ENCODE results near the gene IGSF23.
"Not testable (repeated sequence)": the region's sequence is repeated elsewhere in the genome, so short reads cannot be mapped to it uniquely, and the experiment has no call there.

Gene IGSF23

DNA sequence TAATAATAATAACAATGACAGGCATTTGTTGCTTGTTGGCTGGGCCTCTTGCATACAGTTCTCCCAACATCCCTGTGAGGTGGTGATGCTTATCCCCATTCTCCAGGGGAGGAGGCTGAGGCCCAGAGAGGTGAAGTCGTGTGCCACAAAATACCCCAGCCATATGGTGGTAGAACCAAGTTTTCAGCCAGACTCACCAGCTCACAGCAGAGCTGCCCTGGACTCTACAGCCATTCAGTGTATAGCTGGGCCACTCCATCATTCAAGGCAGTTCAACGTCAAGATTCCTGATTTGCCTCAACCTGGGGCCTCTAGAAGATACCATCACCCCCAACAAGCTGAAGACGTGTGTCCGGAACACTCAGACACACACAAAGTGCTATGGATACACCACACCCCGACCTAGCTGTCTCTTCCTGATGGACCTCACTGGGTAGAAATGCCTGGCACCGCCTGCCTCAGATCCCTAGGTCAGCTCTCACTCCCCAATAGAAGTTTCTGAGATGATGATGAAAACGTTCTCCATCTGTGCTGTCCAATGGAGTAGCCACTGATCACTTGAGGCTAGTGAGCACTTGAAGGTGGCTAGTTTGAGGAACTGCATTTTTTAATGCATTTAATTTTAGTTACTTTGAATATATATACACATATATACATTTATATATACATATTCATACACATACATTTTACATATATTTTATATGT is 53.6 kb downstream of the IGSF23 start:
- DNase-seq (ENCODE audit: low read depth): no peak

DNA sequence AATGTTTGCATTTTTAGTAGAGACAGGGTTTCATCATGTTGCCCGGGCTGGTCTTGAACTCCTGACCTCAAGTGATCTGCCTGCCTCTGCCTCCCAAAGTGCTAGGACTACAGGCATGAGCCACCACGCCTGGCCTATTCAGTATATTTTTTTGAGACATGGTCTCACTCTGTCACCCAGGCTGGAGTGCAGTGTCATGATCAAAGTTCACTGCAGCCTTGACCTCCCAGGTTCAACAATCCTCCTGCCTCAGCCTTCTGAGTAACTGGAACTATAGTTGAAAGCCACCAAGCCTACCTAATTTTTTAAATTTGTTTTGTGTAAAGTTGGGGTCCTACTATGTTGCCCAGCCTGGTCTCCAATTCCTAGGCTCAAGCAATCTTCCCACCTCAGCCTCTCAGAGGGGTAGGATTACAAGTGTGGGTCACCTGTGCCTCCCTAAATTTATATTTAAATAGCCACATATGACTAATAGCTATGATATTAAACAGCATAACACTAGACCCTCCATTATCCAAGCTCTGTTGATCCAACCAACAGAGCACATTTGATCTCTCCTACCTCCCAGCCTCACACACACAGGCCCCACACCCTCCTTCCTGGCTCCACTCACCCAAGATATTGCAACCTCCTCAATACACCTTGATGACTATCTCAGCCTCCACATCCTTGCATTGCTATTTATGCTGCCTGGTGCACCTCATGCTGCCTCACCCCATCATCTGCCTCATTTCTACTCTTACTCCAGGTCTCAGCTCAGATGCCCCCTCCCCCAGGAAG is 55.8 kb downstream of the IGSF23 start:
- no peak for DNase-seq (ENCODE audit: low read depth)

DNA sequence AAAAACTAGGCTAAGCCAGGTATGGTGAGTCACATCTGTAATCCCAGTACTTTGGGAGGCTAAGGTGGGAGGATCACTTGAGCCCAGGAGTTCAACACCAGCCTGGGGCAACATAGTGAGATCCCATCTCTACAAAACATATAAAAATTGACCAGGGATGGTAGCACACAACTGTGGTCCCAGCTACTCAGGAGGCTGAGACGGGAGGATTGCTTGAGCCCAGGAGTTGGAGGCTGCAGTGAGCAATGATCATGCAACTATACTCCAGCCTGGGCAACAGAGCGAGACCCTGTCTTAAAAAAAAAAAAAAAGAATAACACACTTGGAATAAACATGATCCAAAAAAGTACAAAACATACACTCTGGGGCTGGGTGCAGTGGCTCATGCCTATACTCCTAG is 56.7 kb downstream of the IGSF23 start:
- not testable (repeated sequence) for DNase-seq (ENCODE audit: low read depth)

DNA sequence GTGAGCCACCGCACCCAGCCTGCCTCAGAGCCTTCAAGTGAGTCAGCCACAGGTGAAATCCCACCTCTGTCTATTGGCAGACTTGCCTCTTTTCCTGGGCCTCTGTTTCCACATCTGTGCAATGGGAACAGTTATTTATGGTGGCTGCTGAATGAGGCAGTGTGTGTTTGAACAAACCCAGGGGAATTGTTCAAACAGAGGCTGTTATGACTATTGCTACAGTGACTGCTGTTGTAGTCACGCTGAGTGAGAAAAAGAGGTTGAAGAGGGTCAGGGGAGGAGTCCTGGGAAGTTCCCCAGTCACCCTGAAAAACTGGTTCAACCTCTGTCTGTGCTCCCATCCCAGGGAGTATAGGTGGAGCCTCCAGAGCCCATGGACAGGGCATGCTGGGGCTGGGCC is 58.0 kb downstream of the IGSF23 start, which contains the start of gene CEACAM19:
TSS of gene CEACAM19 (plus strand) at position 83 of the 400 bp plus-strand sequence. CDS start 450 bp downstream, outside the sequence.
- DNase-seq (ENCODE audit: low read depth): no peak

DNA sequence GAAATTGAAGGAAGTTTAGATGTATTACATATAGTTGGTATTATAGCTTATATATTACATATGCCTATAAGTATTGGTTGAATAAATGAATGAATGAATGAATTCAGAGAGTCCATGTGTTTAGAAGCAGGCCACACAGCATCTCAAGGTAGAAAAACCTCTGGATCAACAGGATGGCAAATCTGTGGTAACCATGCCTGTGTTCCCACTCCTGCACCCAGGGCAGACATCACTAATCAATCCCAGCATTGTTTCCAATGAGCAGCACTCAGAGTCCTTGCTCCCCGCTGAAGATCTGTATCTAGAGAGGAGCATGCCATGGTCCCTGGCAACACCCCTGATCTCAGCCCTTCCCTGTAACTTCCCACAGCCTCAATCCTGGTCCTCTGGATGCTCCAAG is 58.9 kb downstream of the IGSF23 start:
- no peak for DNase-seq (ENCODE audit: low read depth)

DNA sequence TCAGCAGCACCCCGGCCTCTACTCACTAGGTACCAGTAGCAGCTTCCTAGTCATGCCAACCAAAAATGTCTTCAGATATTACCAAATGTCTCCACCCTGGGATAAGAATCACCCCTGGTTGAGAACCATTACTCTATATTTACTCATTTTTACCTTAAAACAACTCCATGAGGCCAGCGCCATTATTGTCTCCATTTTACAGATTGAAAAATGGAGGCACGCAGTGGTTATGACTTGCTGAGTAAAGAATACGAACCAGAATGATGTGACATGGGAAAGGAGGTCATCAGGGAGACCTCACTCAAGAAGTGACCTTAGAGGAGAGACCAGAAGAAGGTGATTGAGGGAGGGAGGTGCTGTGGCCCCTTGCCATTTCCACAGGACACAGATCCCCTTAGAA is 60.1 kb downstream of the IGSF23 start:
- DNase-seq (ENCODE audit: low read depth): no peak

DNA sequence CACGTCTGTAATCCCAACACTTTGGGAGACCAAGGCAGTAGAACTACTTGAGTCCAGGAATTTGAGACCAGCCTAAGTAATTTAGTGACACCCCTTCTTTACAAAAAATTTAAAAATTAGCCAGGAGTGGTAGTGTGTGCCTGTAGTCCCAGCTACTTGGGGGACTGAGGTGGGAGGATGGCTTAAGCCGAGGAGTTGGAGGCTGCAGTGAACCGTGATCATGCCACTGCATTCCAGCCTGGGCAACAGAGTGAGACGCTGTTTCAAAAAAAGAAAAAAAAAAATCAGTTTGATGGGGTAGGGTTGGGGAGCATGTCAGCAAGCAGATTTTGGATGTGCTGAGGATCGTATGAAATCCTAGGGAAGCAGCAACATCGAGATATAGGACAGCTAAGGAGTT is 62.2 kb downstream of the IGSF23 start:
- DNase-seq (ENCODE audit: low read depth): no peak

DNA sequence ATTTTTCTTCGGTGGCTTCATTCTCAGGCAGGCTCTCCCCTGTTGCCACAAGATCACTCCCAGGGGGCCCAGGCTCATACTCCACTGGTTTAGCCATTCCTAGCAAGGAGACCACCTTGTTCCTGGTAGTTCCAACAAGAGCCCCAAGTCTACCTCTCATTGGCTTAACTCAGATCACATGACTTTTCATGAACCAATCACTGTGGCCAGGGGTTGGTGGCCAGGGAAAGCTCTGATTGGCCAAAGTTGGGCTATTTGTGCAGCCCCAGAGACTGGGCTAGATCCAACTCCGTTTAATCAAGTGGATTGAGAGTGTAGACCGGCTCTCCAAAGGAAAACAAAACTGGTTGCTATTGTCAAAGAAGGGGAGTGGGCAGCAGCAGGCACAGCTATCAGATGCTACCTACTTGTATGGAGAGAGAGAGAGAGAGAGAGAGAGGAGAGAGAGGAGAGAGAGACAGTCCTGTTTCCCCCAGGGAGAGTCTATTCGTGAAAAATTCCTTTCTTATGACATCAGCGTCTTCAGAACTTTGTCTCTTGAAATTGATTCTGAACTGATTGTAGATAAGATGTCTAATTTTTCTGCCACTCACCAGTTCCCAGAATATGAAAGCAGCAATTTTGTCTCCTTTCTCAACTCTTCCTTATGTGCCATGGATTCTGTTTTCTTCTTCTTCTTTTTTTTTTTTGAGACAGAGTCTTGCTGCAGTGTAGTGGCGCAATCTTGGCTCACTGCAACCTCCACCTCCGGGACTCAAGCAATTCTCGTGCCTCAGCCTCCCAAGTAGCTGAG is 63.9 kb downstream of the IGSF23 start:
- no peak for DNase-seq (ENCODE audit: low read depth)

DNA sequence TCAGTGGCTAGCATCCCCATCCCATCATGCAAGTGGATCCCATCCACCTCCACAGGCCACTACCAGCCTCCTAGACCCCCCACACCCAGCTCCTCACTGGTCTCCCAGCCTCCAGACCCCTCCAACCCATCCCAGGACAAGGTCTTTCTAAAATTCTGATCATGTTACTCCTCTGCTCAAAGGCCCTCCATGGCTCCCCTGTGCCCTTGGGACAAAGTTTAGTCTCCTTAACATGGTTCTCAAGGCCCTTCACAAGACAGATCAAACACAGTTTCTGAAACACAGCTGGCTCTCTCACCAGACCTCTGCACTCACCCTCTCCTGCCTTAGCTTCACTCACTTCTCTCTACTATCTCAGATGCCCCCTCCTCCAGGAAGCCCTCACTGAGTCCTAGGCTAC is 67.2 kb downstream of the IGSF23 start:
- DNase-seq (ENCODE audit: low read depth): no peak

DNA sequence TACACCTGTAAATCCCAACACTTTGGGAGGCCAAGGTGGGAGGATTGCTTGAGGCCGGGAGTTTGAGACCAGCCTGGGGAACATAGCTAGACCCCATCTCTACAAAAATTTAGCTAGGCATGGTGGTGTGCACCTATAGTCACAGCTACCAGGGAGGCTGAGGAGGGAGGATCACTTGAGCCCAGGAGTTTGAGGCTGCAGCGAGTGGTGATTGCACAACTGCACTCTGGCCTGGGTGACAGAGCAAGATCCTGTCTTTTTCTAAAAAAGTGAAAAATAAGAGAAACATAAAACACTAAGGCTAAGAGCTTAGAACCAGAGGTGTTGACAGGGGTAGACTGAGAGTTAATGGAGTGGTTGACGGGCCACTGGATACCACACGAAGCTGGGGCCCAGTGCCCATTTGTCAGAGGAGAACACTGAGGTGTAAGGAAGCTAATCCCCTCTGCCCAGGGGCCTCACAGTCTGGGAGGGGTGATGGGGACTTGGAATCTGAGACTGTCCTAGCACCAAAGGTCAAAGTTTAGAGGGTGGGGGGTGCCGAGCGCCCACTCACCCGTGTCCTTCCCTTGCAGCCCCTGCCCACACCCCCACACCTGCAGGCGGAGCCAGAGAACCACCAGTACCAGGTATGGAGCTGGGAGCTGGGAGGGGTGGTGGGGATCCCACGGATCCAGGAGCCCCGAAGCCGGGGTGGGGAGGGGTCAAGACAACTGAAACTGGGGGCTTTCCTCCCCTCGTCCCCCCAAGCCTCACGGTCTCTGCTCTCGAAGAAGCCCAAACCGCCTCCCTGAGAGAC is 68.8 kb downstream of the IGSF23 start:
- no peak for DNase-seq (ENCODE audit: low read depth)

DNA sequence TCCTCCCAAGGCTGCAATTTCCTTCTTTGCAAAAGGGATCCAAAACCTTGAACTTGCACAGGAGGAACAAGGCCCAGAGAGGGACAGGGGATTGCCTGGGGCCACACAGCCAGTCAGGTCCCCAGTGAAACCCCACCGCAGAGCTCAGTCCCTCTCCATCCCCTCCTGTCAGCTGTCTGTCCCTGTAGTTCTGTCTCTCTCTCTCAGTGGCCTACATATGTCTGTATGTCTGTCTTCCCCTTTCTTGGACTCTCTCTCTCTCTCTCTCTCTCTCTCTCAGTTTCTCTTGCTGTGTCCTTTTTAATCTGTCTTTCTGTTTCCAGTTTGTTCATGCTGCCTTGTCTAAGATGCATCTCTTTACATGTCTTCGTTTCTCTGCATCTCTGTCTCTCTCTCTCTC is 69.4 kb downstream of the IGSF23 start:
- DNase-seq (ENCODE audit: low read depth): no peak

DNA sequence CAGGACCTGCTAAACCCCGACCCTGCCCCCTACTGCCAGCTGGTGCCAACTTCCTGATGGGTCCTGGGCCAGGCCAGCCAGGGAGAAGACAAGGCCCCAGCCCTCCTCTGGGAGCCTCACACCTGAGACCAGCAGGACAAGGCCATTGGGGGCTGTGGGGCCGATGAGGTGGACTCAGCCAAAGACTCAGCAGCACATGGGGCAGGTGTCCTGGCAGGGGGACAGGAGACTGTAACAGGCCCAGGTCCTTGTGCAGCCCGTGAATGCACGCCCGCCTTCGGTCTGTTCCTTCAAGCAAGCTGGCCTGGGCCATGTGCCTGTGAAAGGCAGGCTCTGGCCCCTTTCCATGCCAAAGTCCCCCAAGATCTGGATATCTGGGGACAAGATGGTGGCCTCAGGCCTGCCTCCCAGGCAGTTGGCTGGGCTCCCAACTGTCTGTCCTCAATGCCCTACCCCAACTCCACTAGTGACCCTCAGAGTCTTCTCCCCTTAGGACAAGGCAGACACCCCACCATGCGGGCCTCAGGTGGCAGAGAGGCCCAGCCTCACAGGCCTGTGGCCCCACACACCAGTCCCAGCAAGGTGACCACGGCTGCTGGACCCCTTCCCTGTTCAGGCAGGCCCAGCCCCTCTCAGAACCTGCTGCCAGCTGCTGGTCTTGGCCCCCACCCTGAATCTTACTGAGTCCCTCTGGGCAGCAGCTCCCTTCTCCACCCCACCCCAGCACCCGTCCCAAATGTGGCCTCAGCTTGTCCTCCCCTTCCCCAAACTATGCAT is 70.3 kb downstream of the IGSF23 start:
- no peak for DNase-seq (ENCODE audit: low read depth)

DNA sequence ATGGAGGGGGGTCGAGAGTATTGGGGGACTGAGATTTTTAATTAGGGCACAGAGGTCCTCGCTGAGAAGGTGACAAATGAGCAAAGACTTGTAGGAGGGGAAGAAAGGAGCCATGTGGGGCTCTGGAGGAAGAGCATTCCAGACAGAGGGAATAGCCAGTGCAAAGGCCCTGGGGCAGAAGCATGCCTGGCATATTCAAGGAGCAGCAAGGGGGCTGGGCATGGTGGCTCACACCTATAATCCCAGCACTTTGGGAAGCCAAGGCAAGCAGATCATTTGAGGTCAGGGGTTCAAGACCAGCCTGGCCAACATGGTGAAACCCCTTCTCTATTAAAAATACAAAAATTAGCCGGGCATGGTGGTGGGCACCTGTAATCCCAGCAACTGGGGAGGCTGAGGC is 71.0 kb downstream of the IGSF23 start:
- not testable (repeated sequence) for DNase-seq (ENCODE audit: low read depth)

DNA sequence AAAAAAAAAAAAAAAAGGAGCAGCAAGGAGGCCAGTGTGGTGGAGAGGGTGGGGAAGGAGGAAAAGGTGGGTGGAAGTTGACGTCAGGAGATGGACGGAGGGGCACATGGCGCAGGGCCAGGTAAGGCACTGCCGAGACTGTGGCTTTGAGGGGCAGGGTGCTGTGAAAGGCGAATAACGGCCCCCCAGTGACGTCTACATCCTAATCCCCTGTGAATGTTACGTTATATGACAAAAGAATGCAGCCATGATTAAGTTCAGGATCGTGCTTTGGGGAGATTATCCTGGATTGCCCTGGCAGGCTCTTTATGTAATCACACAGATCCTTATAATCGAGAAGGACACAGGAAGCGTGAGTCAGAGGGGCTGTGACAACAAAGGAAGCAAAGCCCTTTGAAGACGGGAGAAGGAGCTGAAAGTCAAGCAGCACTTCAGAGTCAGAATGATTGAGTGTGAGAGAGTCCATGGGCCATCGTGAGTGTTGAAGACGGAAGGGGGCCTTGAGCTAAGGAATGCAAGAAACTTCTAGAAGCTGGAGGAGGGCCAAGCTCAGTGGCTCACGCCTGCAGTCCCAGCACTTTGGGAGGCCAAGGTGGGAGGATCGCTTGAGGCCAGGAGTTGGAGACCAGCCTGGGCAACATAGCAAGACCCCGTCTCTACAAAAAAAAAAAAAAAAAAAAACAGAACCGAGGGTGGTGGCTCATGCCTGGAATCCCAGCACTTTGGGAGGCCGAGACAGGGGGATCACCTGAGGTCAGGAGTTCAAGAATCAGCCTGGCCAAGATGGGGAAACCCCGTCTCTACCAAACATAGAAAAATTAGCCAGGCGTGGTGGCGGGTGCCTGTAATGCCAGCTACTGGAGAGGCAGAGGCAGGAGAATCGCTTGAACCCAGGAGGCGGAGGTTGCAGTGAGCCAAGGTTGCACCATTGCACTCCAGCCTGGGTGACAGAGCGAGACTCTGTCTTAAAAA is 71.8 kb downstream of the IGSF23 start:
- no peak for DNase-seq (ENCODE audit: low read depth)

DNA sequence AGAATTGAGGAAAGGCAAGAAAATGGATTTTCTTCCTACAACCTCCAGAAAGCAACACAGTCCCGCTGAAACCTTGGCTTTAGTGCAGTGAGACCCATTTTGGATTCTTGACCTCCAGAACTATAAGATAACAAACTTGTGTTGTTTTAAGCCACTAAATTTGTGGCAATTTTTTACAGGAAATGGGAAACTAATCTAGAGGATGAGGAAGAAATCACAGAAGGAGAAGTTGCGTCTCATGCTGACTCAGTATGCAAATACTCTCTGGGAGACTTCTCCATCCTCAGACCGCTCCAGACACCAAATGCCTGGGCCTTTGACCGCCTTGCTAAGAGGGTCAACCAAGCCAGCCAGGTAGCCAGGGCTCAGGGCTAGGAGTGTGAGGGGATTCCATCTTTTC is 72.5 kb downstream of the IGSF23 start:
- no peak for DNase-seq (ENCODE audit: low read depth)
